ENCODE measurements around the gene ZFPL1.
A peak's percentile ranks its signal among the peaks of the same experiment; 100 is the strongest.

Gene ZFPL1

DNA sequence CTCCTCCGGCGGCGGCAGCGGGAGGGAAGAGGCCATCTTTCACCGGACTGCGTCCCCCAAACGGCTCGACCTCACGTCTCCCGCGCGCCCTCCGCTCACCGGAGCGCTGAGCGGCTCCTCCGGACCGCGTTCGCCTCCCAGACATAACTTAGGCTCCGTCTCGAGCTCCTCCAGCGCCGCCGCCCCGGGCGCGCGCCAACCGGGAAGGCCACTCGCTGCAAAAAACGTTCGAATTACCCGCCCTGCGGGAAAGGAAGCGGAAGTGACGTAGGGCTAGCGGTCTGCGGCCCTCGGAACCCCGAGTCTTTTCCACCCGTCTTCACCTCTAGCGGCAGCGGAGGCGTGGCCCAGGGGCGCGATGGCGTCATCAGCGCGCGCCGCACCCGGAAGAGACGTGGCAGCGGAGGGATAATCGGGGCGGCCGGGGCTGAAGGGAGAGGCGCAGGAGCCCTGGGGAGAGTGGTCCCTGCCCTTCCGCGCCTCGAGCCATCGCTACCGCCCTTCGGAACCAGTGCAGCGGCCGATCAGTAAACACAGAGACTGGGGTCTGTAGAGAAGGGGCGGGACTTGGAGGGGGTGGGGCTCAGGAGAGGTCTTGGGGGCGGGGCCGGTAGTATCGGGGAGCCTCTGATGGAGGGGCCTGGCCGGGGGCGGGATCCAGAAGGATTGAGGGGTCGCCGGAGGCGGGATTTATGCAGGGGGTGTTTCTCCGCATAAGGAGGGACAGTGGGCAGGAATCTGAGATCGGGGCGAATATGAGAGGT lies at the start of gene ZFPL1, which contains the start of gene CDCA5:
TSS of gene ZFPL1 (plus strand) at position 389 of the 764 bp plus-strand sequence. CDS start 477 bp downstream, outside the sequence.
TSS of gene CDCA5 (minus strand) at position 207 of the 764 bp plus-strand sequence. CDS start at position 145, 62 bp downstream.
- DNase-seq: peak; percentile 96

- no peak for DNase-seq
Measured at GRCh38 chr11:65034423-65034822, 49.6 kb upstream of the ZFPL1 start.

DNA sequence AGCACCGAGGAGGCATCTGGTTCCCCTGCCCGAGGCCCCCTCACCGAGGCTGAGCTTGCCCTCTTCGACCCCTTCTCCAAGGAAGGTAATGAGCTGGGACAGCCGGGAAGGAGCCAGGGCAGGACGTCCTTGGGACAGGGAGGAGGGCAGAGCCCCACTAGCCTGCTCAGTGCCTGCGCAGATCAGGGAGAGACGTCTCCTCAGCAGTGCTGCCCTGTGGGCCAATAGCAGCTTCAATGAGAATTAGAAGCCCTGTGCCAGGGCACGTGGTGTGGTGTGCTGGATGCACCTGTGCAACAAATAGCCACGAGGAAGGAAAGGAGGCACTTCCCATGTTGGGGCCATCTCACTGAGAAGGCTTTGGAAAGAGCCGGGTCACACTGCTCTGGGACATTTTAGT lies 48.4 kb upstream of the ZFPL1 start:
- no peak for DNase-seq

DNA sequence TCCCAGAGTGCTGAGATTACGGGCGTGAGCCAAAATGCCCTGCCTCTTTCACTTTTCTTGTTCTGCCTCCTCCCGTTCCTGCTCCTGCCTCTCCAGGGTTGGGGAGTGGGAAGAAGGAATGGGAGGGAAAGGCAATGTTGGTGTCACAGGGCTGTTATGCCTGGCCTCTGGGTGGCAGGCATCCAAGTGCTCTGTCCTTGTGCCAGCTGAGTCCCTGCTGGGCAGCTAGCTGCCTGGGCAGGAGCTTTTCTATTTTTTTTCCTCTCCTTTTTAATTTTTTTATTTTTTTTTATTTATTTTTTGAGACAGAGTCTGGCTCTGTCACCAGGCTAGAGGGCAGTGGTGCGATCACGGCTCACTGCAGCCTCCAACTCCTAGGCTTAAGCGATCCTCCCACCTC lies 47.1 kb upstream of the ZFPL1 start:
- DNase-seq: no peak

DNA sequence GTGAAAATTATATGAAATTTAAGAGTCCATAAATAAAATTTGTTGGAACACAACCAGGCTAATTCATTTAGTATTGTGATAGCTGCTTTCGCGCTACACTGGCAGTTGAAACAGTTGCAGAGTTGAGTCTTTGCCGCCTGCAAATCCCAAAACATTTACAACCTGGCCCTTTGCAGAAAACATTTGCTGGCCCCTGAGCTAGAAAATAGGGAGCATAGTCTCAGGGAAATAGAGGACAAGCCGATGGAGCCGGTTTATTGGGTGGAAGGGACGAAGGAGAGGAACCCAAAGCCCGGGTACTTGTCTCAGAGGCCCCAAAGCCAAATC lies 43.5 kb upstream of the ZFPL1 start:
- DNase-seq: no peak

- DNase-seq: peak; percentile 98
Measured at GRCh38 chr11:65040847-65041622, 43.0 kb upstream of the ZFPL1 start, which contains the start of gene SAC3D1. Gene SAC3D1, plus strand, starts transcription at chr11:65041210. Its CDS starts 83 bp downstream, at chr11:65041293.

DNA sequence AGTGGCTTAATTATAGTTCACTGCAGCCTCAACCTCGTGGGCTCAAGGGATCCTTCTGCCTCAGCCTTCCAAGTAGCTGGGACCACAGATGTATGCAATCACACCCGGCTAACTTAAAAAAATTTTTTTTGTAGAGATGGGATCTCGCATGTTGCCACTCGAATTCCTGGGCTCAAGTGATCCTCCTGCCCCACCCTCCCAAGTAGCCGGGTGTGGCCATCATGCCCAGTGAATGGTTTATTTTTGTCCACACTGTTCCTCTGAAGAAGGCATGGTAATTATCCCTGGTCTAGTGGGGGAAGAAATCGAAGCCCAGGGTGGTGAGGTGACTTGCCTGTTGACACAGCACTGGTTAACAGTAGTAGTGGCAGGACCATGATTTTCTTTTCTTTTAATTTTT lies 41.1 kb upstream of the ZFPL1 start:
- DNase-seq: no peak

- no peak for DNase-seq
Measured at GRCh38 chr11:65043881-65044501, 40.0 kb upstream of the ZFPL1 start.

DNA sequence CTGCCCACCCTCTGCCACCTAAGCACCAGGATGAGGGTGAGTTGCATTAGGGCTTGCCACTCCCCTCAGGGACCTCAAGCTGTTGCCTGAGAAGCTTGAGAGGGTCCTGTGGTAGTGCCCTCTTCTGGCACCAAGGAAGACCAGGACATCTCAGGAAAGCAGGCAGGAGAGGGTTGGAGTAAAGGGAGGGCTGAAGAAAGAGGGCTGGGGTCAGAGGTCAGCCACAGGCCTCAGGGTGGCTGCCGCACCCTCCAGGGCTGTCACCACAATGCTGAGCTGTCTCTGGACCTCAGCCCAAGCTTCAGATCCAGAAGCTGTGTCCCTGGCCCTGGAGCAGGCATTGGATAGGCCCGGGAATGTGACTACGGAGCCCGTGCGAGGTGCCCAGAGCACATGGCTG lies 39.0 kb upstream of the ZFPL1 start:
- DNase-seq: no peak

DNA sequence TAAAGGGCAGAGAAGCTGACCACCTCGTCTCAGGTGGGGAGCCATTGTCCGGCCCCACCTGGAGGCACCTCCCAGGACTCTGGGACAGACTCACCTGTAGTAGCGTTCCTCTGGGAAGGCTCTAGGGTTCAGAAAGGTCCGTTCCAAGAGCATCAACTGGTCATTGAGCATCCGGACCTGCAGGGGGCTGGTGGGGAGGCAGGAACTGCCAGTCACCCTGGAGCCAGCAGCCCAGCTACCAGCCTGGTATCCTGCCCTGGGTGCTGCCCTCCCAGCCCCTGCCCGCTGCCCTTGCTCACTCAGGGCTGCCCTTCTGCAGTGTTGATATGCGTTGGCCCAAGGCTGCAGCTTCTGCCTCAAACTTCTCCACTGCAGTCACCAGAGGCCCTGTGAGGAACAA lies 38.3 kb upstream of the ZFPL1 start:
- DNase-seq: no peak

DNA sequence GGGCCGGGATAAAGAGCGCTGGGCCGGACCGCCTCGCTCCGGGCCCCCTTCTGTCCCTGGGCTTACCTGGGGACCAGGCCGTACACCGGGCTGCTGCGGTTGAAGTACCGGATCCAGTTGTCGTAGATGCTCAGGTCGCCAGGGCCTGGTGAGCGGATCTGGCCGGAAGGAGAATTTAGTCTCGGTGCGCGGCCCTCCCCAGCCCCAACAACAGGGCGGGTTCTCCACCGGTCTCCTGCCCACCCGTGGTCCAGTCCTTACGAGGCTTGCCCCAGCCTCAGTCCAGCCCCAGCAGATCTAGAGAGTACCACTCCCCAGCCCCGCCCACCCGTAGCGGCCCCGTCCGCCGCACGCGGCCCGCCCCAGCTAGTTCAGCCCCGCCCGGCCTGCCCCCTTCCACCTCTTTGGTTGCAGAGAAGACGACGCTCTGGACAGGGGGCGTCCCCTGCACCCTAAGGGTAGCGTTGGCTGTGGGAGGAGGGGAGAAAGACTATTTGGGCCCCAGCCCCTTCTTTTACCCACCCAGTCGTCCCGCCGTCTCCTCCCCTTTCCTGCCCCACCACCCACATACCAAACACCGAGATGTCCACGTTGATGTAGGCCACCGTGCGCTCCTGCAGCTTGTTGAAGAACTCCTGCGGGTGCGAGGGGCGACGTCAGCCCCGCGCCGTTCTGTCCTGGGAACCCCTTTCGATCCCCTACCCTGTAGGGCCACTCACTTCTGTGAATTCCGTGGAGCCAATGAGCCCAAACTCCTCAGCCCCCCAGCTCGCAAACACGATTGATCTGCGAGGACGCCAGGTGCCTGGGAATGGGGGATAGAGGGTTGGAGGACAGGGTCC lies 36.2 kb upstream of the ZFPL1 start:
- no peak for DNase-seq

GRCh38 chr11:65051398-65051858 lies 32.6 kb upstream of the ZFPL1 start:
- no peak for DNase-seq

GRCh38 chr11:65053827-65054508 lies 30.1 kb upstream of the ZFPL1 start:
- no peak for DNase-seq

- DNase-seq: no peak
Measured at GRCh38 chr11:65055538-65055937, 28.5 kb upstream of the ZFPL1 start.

GRCh38 chr11:65056999-65057398 lies 27.0 kb upstream of the ZFPL1 start:
- DNase-seq: no peak

- no peak for DNase-seq
Measured at GRCh38 chr11:65057526-65057925, 26.5 kb upstream of the ZFPL1 start.

- DNase-seq: no peak
Measured at GRCh38 chr11:65058012-65058411, 26.0 kb upstream of the ZFPL1 start.

GRCh38 chr11:65058419-65059054 lies 25.5 kb upstream of the ZFPL1 start, which contains the start of gene NAALADL1:
Gene NAALADL1, minus strand, starts transcription at chr11:65058553. Its CDS starts 32 bp downstream, at chr11:65058521.
- no peak for DNase-seq

DNA sequence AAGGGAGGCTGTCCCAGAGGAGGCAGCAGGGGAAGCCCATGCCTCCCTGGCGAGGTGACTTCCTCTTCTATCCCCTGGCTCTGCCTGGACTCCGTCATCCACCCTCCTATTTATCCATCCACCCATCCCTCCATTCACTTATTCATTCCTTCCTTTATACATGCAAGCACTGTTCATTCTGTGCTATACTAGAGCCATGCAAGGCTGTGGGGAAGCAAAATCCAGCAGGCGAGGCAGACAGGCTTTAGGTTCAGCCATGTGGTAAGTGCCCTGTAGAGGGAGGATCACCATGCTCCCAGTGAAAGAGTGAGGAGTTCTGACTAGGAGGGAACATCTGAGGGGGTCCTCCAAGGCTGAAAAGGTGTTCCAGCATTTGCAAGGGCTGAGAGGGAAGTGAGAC lies 24.5 kb upstream of the ZFPL1 start:
- no peak for DNase-seq

DNA sequence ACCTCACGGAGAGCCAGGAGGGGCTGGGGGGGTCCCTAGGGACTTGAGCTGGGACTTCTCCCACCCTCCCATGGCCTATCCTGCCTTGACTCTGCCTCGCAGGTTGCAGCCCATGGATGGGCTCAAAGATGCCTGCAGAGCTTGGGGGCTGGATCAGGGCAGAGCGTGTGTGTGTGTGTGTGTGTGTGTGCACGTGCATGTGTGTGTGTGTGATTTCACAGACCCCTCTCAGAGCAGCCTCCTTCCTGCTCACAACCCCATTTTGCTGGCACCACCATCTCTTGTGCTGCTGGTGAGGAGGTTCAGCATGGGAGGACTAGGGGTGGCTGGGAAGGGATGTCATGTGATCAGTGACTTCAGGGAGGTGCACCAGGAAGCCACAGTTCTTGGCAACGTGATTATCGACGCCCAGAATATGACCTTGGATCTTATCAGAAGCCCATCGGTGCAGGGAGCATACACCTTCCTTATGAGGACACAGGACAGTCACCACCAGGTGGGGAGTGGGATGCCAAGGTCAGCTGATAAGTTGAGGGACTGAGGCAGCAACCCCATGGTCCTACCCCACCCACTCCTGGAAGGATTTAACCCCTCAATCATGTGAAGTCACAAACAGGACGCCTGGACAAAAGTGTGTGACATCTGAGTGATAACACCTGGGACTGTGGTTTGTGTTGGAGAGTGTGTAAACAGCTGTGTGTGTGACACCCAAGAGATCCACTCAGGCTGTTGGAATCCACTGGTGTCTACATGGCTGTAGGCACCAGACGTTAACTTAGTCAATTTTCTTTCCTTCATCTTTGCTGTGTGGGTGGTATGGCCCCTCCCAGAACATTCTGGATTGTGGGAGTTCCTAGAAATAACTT lies 23.8 kb upstream of the ZFPL1 start:
- no peak for DNase-seq

Measured in NCI-H1105 (cell line).